GM12878 (cell line): ENCODE measurements around the gene TTLL11.

Experiments
- EZH2 ChIP-seq: IDR thresholded peaks from 2 replicates; pipeline ENCODE4 v1.6.1; 2012; ENCODE audit warnings: low read depth, mild to moderate bottlenecking, control low read depth, inconsistent platforms, low read length, borderline replicate concordance; ENCODE audit not compliant: control insufficient read depth
- KDM1A ChIP-seq: fragments of 200-600 bp; sonication (generic); IDR thresholded peaks from 2 replicates; pipeline ENCODE4 v1.6.1; 2016; ENCODE audit warnings: borderline replicate concordance
- RFX5 ChIP-seq: IDR thresholded peaks from 2 replicates; pipeline ENCODE4 v1.6.1; 2011; ENCODE audit warnings: low read depth, low read length, improper control_type of control experiment

DNA sequence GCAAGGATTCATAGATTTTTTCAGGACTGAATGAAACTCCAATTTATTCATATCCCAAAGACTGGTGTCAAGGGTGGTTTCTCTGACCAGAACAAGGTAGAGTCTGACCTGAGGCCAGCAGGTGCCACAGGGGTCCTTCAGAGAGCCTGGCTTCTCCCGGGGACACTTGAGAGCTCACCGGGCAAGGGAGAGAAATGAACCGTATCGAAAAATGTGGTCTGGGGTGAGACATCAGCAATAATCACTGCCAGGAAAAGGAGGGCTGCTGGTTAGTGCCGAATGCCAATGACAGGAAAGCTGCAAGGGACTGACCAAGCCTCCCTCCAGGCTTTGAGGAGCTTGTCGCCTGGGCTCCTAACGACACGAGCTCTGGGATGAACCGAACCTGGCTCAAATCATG is 142.7 kb downstream of the TTLL11 start:
- TF ChIP-seq EZH2 (no peak), KDM1A (no peak), RFX5 (no peak)
